GM12878 (cell line): ENCODE data around the gene DAGLA. TPM values are rescaled to one million over a fixed set of nuclear protein-coding genes. Genes with fewer than 3 reads are reported as not detected.

Source experiments
- ATAC-seq: fragments of 200-7000 bp; cut with Tn5 transposase; 3 replicates; pipeline ENCODE4 v1.9.1; 2020; ENCODE audit warnings: mild to moderate bottlenecking, moderate library complexity
- BruUV-seq: library from RNA; stranded (reverse); fragments of 400-500 nt; replicated peaks from 2 replicates; lab custom pipeline; 2021; lab: Mats Ljungman, UMichigan
- CTCF ChIA-PET: fragments of 300-600 bp; sonication (Branson Sonifier 250); formaldehyde crosslinking; extraction: SDS; loops from one replicate; lab custom pipeline; 2021; ENCODE audit warnings: inconsistent platforms; lab: Yijun Ruan, JAX
- POLR2A ChIA-PET: fragments of 350-600 bp; formaldehyde crosslinking; extraction: SDS; loops from one replicate; lab custom pipeline; 2021; ENCODE audit warnings: inconsistent platforms; lab: Charles Lee
- RAD21 ChIA-PET: fragments of 300-600 bp; sonication (Branson Sonifier 250); formaldehyde crosslinking; loops from one replicate; lab custom pipeline; 2023; ENCODE audit warnings: antibody characterized with exemption; ENCODE audit not compliant: unreplicated experiment; lab: Charles Lee
- SMC1A ChIA-PET: fragments of 300-600 bp; sonication (Branson Sonifier 250); formaldehyde crosslinking; loops from one replicate; lab custom pipeline; 2023; ENCODE audit not compliant: unreplicated experiment, uncharacterized antibody; lab: Charles Lee
- DNase-seq: peaks from one replicate; pipeline ENCODE4 v3.0.0-alpha.2; 2011; ENCODE audit warnings: low read depth, low spot score
- FAIRE-seq: peaks from 3 replicates; lab custom pipeline; 2011; peaks lifted over from hg19 to GRCh38; lab: Jason Lieb, UNC
- H2AFZ ChIP-seq: 2 replicates; pipeline ENCODE4 v1.6.0; 2011; ENCODE audit warnings: low read depth, low read length, control low read depth; ENCODE audit not compliant: control insufficient read depth
- H3K27ac ChIP-seq: 2 replicates; pipeline ENCODE4 v1.5.1; 2011; ENCODE audit warnings: control low read depth; ENCODE audit not compliant: control insufficient read depth, insufficient read depth
- H3K27me3 ChIP-seq, 2 experiments: replicated peaks in 1 of 2; 2 replicates each; pipeline versions ENCODE4 v1.6.0 to v1.6.1; 2011; ENCODE audit warnings: low read length in 1 of 2; ENCODE audit not compliant: control insufficient read depth in 2 of 2, insufficient read depth in 2 of 2
- H3K36me3 ChIP-seq, 2 experiments: 2 replicates each; pipeline ENCODE4 v1.5.1; 2011; ENCODE audit warnings: low read length in 1 of 2; ENCODE audit not compliant: control insufficient read depth in 2 of 2, insufficient read depth in 2 of 2
- H3K4me1 ChIP-seq: 2 replicates; pipeline ENCODE4 v1.6.1; 2011; ENCODE audit warnings: mild to moderate bottlenecking, low read length, moderate library complexity, mixed read lengths; ENCODE audit not compliant: control insufficient read depth, insufficient read depth
- H3K4me2 ChIP-seq: 2 replicates; pipeline ENCODE4 v1.6.0; 2011; ENCODE audit warnings: control low read depth; ENCODE audit not compliant: control insufficient read depth, insufficient read depth
- H3K4me3 ChIP-seq: fragments of 200-600 bp; sonication (generic); 2 replicates; pipeline ENCODE4 v1.5.1; 2016
- H3K79me2 ChIP-seq: 2 replicates; pipeline ENCODE4 v1.6.0; 2011; ENCODE audit warnings: low read length; ENCODE audit not compliant: control insufficient read depth, insufficient read depth
- H3K9ac ChIP-seq: 2 replicates; pipeline ENCODE4 v1.8.0; 2011; ENCODE audit warnings: low read length, control low read depth, mixed read lengths; ENCODE audit not compliant: control insufficient read depth, insufficient read depth
- H3K9me3 ChIP-seq: replicated peaks from 3 replicates; pipeline ENCODE4 v1.5.1; 2011; ENCODE audit warnings: mild to moderate bottlenecking, low read length; ENCODE audit not compliant: control insufficient read depth, insufficient read depth
- H4K20me1 ChIP-seq: 2 replicates; pipeline ENCODE4 v1.6.0; 2011; ENCODE audit not compliant: control insufficient read depth, insufficient read depth
- CEBPB ChIP-seq, 2 experiments: fragments of 150-350 bp in 1 of 2; IDR thresholded peaks; 2 replicates each; pipeline ENCODE4 v1.6.1; 2012 to 2014; ENCODE audit warnings: low read depth in 2 of 2, low read length in 2 of 2, borderline replicate concordance in 1 of 2, inconsistent platforms in 1 of 2
- FOS ChIP-seq: IDR thresholded peaks from 3 replicates; pipeline ENCODE4 v1.6.1; 2011; ENCODE audit warnings: borderline replicate concordance; ENCODE audit not compliant: insufficient read length; ENCODE audit errors: extremely low read depth
- FOXK2 ChIP-seq: fragments of 450-650 bp; IDR thresholded peaks from 2 replicates; pipeline ENCODE4 v1.6.1; 2017; ENCODE audit warnings: mild to moderate bottlenecking, moderate library complexity
- KLF5 ChIP-seq: fragments of 450-650 bp; IDR thresholded peaks from 2 replicates; pipeline ENCODE4 v1.6.1; 2014; ENCODE audit warnings: mild to moderate bottlenecking; ENCODE audit not compliant: partially characterized antibody
- MEF2A ChIP-seq: IDR thresholded peaks from 2 replicates; pipeline ENCODE4 v1.6.1; 2011; ENCODE audit warnings: low read depth, mild to moderate bottlenecking, low read length, moderate library complexity; ENCODE audit not compliant: insufficient read depth
- TAF1 ChIP-seq: IDR thresholded peaks from 2 replicates; pipeline ENCODE4 v1.6.1; 2011; ENCODE audit warnings: mild to moderate bottlenecking, low read depth, low read length, borderline replicate concordance
- ZSCAN29 ChIP-seq: fragments of 450-650 bp; IDR thresholded peaks from 2 replicates; pipeline ENCODE4 v1.6.1; 2017; ENCODE audit warnings: mild to moderate bottlenecking, moderate library complexity
- WGBS: methylation state at CpG from one replicate; pipeline ENCODE4 v1.1.6; 2016; ENCODE audit warnings: low lambda C conversion rate; ENCODE audit not compliant: insufficient replicate concordance, insufficient coverage; ENCODE audit errors: missing lambda C conversion rate; 5-methylcytosine and 5-hydroxymethylcytosine counted together
- in situ Hi-C: fragments of 300-500 bp; cut with MboI; formaldehyde crosslinking; loops from 9 replicates; pipeline ENCODE4 v1.14.3; 2018; ENCODE audit warnings: mixed read lengths
- intact Hi-C: fragments of 100-400 bp; cut with micrococcal nuclease; formaldehyde crosslinking; loops from one replicate; pipeline ENCODE4 v1.14.2; 2022; ENCODE audit not compliant: unreplicated experiment
- polyA plus RNA-seq, 11 experiments: library from polyadenylated mRNA; depleted of rRNA in 4 of 11; unstranded in 6 of 11; stranded (reverse) in 5 of 11; fragments of >200 nt; fragmentation: Nextera tagmentation in 4 of 11; fragmentation: Illumina TruSeq in 1 of 11; extraction: Ambion mirVana in 4 of 11; extraction: Trizol in 1 of 11; gene quantifications; 1 replicate in 1 of 11; 2 replicates in 10 of 11; pipeline versions ENCODE4 v1.2.1 to v1.2.3, GENCODE V29; 2011 to 2016; ENCODE audit warnings: inconsistent platforms in 2 of 11, missing spikeins in 2 of 11, low read depth in 1 of 11
- total RNA-seq, 4 experiments: library from RNA; depleted of rRNA in 3 of 4; stranded (reverse); fragments of >200 nt in 3 of 4; fragmentation: Illumina TruSeq in 1 of 4; extraction: Trizol in 1 of 4; gene quantifications; 2 replicates each; pipeline versions ENCODE4 v1.2.1 to v1.2.3, GENCODE V29; 2013 to 2021

The DAGLA gene
- total and polyA plus RNA-seq, 10 of the 15 experiments (the other 5 are each of a cell fraction or from before 2014, with no cell fraction given), result 0.05 TPM; not detected in 9

- Histone ChIP-seq H4K20me1 (no peaks in the 10 kb centered on the region), H3K9me3 (no peaks in the 10 kb centered on the region), H3K27me3 (no peaks in the 10 kb centered on the region), H3K4me3 (no peak overlapping the region), H3K9ac (no peak overlapping the region), H3K36me3 (no peaks in the 10 kb centered on the region), H3K4me2 (no peak overlapping the region), H3K79me2 (no peaks in the 10 kb centered on the region), H2AFZ (no peak overlapping the region), H3K4me1 (no peaks in the 10 kb centered on the region), H3K27ac (no peak overlapping the region)
- ATAC-seq, result no peak
- SMC1A ChIA-PET, result interaction anchor here (2.0 kb wide), 1 partner anchor 14 kb away, joined by 4 read pairs; no protein-coding TSS in a partner anchor
- in situ Hi-C loops (no loop called here), intact Hi-C loops (no loop called here)
- DNase-seq, result no peak
- no peak for FAIRE-seq
- POLR2A ChIA-PET, result no interaction called here
- TF ChIP-seq CEBPB (IDR thresholded peaks at IDR 0.05; ENCODE audit: borderline replicate concordance in 1 of 2, low read depth in 2 of 2, low read length in 2 of 2) (no peak), KLF5 (no peak), FOXK2 (no peak)
- 20% methylated on average over 7 of the region's 15 CpGs for WGBS
- RAD21 ChIA-PET, result no interaction called here
- no TSS peak for BruUV-seq
- CTCF ChIA-PET, result interaction anchor here (1.8 kb wide), 1 partner anchor 25 kb away, joined by 5 read pairs; no protein-coding TSS in a partner anchor
Observed at GRCh38 chr11:61762798-61763197, 82.6 kb downstream of the DAGLA start.

GRCh38 chr11:61763930-61764605 is 83.9 kb downstream of the DAGLA start:
- DNase-seq (no peak), FAIRE-seq (no peak), ATAC-seq (no peak)
- no peaks in the 10 kb centered on the region for H3K4me1 ChIP-seq
- ChIA-PET CTCF (interaction anchor here (0.9 to 2.0 kb wide), 3 partner anchors 11 to 204 kb away, joined by 3 to 5 read pairs (median 4); no protein-coding TSS in a partner anchor), RAD21 (no interaction called here), SMC1A (no interaction called here), POLR2A (no interaction called here)
- no peaks in the 10 kb centered on the region for H3K27me3 ChIP-seq
- no peaks in the 10 kb centered on the region for H3K79me2 ChIP-seq
- H3K27ac ChIP-seq, result no peak overlapping the region
- 69% methylated on average over 22 of the region's 23 CpGs for WGBS
- H3K36me3 ChIP-seq, result no peaks in the 10 kb centered on the region
- intact Hi-C loops (no loop called here), in situ Hi-C loops (no loop called here)
- no peaks in the 10 kb centered on the region for H3K9me3 ChIP-seq
- TF ChIP-seq ZSCAN29, result no peak
- TF ChIP-seq FOS, result no peak
- no peak for TF ChIP-seq MEF2A
- no peak for TF ChIP-seq TAF1
- H3K4me2 ChIP-seq, result no peak overlapping the region
- H4K20me1 ChIP-seq, result no peaks in the 10 kb centered on the region
- H3K9ac ChIP-seq, result no peak overlapping the region
- BruUV-seq, result no TSS peak
- no peak overlapping the region for H3K4me3 ChIP-seq
- H2AFZ ChIP-seq, result no peak overlapping the region
